Kidney glomerular epithelial cell (primary cell): ENCODE results near the gene KLF2.
"Not testable (repeated sequence)": the region's sequence is repeated elsewhere in the genome, so short reads cannot be mapped to it uniquely, and the experiment has no call there.

Source experiments
- DNase-seq: peaks from one replicate; lab custom pipeline; 2025; lab: John Stamatoyannopoulos, UW

KLF2 gene

DNA sequence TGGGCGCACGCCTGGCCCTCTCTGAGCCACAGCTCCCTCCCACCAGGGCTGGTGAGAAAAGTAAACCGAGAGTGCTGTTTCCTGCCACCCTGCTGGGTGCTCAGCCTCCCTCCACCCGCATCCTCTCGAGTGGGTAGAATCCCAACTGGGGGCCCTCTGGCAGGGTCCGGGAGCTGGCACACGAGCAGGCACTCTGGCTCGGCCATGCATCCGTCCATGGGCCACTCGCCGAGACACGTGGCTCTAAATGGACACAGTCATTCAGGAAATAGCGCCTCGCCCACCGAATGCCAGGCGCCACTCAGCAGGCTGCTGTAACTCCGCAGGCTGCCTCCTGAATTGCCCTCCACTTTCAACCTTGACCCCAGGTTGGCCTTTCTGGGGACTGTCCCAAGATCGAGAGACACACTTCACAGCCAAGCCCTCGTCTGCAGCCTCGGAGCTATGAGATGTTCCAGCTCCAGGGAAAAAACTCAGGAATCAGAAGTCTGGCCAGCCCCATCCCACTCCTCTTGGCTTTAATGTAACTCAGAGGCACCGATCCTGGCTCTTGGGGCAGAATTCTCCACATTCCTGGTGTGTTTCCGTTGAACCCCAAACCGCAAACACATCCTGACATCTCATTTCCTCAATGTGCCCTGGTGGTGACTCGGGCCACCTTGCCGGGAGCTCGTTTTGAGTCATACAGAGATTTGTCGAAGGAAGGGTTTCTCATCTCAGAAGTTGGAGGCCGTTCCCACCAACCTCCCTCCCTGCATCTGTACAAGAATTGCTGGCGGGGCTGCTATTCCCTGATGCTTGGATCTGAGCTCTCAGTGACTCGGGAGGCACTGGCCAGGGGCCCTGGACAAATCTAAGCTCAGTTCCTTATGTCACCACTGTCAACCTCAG is 14.1 kb downstream of the KLF2 start:
- DNase-seq: peak; percentile 22

DNA sequence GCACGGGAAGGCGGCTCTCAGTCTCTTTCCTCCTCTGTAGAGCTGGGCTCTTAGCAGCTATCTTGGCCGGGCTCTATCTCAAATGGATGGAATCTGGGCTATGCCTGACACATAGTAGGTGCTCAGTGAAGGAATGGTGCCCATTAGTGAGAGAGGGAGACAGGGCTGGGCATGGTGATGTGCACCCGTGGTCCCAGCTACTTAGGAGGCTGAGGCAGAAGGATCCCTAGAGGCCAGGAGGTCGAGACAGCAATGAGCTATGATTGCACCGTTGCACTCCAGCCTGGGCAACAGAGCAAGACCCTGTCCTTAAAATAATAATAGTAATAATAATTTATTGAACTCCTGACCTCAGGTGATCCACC is 14.7 kb downstream of the KLF2 start:
- DNase-seq: no peak

DNA sequence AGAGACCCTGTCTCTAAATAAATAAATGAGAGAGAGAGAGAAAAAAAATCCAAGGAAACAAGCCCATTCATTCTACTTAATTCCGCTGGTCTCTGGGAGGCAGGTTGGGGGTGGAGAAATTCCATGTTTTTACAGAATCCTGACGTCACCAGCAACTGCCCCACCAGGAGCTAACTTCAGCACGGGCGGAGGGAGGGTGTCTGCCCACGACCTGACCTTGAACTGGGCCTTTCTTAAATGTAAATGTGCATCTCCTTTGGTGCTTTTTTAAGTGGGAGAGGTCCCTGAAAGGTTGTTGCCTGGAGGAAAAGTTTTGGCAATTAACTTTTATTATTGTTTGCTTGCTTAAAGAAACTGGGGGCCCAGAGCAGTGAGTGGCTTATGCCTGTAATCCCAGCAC is 15.5 kb downstream of the KLF2 start:
- no peak for DNase-seq

DNA sequence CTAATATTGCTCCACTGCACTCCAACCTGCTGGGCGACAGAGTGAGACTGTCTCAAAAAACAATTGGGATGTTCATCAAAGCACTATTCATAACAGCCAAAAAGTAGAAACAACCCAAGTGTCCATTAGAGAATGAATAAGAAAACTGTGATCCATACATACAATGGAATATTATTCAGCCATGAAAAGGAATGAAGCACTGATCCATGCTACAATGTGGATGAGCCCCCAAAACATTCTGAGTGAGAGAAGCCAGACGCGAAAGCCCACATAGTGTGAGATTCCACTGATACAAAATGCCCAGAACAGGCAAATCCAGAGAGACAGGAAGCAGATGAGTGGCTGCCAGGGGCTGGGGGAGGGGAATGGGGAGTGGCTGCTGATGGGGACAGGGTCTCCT is 16.0 kb downstream of the KLF2 start:
- no peak for DNase-seq

DNA sequence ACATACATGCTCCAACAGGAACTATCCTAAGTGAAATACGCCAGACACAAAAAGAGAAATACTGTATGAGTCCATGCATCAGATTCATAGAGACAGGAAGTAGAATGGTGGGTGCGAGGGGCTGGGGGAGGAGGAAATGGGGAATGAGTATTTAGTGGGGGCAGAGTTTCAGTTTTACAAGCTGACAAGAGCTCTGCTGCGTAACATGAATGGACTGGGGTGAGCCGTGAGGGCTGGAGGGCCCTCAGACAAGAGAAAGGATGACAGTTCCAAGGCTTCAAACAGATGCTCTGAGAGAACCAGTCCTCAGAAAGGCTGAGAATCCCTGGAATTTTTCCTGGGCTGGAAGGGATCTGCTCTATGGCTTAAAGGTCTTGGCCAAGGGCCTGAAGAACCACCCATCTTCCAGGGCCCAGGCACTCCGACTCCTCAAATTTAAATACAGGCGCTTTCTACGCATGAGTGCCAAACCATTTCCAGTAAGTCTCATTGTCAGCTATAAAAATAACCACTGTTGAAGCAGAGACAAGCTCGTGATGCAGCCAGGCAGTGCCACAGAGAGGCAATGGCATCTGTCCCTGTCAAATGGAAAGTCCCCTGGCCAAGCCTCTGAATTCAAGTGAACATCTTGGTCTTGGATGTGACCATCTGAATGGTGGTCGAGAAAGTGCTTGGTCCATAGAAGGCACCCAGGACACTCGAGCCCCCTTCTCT is 17.5 kb downstream of the KLF2 start:
- DNase-seq: peak; percentile 12

DNA sequence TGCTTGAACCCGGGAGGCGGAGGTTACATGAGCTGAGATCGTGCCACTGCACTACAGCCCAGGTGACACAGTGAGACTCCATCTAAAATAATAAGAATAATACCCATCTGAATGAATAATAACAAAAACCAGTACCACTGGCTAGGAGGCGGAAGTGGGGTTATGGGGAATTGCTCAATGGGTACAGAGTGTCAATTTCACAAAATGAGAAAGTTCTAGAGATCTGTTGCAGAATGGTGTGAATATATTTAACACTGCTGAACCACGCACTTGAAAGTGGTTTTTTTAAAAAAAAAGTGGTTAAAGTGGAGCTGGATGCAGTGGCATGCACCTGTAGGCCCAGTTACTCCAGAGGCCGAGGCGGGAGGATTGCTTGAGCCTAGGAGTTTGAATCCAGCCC is 18.5 kb downstream of the KLF2 start:
- DNase-seq: no peak

DNA sequence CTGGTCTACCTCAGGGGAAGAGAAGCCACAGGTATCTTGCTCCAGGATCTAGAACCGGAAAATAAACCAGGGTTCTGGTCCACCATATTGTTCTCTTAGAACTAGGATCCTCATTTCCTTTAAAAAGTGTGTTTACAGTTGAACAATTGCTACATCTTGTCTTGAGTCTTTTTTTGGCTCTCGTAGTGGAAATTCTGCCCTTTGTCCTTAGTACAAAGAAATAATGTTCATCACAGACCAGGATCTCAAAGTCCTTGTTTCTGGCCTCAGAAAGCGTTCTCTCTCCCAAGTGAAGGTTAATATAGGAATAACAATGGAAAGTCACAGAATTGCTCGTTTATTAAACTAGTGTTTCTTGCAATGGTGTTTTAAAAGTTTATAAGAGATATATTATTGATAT is 20.8 kb downstream of the KLF2 start:
- DNase-seq: no peak

DNA sequence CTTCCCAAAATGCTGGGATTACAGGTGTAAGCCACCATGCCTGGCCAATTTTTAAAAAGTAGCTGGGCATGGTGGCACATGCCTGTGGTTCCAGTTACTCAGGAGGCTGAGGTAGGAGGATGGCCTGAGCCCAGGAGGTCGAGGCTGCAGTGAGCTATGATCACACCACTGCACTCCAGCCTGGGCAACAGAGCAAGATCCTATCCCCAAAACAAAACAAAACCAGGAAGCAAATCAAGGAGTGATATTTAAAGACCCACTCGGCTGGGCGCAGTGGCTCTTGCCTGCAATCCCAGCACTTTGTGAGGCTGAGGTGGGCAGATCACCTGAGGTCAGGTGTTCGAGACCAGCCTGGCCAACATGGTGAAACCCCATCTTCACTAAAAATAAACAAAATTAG is 22.5 kb downstream of the KLF2 start:
- not testable (repeated sequence) for DNase-seq

DNA sequence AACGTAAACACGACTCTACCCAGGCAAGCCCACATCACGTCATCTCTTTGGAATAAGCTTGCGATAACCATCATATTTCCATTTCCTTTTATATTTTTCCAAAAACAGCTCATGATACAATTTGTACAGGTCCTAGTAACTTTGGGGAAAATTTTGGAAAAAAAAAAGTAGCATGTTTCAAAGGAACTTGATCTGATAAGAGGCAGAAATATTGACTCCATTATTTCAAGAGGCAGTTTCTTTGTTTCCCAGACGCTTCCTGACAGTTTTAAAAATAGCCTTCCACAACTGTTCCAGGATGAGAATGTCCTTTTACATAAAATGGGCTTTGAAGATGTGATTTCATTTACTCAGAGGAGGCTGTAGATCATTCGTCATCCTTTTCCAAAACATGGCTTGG is 23.1 kb downstream of the KLF2 start:
- DNase-seq: no peak

DNA sequence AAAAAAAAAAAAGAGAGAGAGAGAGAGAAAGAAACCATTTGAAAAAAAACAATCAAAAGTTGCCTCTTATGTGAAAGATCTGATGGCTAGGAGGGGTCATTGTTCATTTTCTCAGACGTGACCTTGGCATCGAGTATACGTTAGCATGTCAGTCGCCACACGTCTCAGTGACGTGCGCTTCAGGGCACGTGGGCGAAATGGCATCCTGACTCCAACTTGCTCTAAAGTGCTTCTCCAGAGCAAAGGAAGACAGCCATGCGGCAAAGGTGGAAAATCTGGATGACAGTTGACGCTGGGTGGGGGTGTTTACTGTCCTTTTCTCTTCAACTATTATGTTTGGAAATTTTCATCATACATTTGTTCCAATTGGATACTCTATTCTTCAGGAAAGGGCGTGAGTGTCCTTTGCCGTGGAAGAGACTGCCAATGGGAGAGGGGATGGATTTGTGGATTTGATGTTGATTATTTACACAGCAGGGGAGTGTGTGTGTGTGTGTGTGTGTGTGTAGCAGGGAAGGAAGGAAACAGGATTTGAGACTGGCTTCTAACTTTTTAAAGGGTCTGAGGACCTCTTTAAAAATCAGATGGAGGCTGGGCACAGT is 25.0 kb downstream of the KLF2 start:
- no peak for DNase-seq

DNA sequence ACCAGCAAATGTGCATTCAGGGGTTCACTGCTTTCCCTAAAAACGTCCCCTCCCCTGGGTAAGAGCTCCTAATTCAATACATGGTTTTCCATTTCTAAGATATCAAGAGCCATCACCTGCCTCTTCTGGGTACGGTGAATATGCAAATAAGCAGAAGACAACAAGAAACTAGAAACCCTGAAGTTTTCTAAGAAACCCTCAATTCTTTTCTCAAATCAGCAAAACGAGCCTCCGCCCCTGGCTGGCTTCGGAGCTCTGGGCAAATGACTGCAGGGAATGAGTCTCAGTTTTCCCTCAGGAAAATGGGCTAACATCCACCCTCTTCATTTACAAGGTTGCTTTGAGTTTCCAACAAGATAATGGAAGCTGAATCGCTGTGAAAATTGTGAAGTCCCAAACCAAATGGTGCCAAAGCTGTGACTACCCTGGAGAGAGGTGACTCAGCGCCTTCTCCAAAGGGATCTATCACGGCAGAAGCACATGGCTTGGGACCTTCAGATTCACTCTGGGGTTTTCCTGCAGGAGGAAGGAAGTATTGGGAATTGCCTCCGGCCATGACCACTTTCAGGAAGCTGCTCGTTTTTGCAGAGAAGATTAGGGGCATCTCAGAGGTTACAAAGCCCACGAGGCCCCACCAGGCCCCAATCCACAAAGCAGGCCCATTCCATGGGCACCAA is 26.6 kb downstream of the KLF2 start:
- no peak for DNase-seq

DNA sequence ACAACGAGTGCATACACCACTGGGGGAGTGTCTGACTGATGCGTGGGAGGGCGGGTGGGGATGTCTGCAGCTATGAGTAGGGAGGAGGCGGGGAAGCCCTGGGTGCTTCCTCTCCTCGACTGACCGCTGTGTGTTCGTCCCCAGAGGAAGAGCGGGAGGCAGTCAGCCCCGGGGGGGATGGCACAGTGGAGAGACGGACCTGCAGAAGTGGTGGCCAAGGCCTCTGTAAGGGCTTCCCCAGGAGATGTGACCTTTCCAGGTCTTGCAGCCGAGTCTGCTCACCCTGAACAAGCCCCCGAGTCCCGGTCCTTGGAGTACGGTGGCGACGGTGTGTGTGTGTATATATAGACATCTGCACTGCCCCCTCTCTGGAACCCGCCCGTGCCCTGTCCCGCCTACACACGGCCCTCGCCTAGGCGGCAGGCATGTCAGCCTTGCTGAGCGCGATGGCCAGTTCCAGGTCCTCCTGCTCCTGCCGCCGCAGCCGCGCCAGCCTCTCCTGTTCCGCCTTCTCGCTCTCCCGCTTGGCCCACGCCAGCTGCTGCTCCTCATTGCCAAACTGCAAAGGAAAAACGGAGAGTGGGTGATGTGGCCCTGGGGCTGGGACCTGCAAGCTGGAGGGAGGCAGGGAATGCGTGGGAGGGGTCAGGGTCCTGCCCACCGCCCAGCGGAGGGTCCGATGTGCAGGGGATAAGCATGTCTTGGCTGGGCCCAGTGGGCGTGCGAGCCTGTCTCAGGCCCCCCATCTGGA is 30.8 kb downstream of the KLF2 start:
- peak; percentile 26 for DNase-seq

DNA sequence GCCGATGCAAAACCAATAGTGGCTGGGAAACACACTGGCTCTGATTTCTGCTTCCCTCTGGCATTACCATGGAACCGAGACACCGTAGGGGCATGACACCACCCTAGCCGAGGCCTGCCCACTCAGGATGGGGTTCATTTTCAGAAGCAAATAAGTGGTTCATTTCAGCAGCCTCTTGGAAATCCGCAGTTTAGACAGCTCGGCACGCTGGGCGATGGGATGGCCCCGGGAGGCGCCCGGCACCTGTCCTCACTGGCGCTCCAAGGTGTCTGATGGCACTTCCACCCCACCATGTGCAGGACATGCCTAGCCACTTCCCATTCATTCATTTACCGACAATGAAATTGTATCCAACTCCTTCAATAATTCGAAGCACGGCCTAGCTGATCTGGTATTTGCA is 33.8 kb downstream of the KLF2 start:
- DNase-seq: no peak

DNA sequence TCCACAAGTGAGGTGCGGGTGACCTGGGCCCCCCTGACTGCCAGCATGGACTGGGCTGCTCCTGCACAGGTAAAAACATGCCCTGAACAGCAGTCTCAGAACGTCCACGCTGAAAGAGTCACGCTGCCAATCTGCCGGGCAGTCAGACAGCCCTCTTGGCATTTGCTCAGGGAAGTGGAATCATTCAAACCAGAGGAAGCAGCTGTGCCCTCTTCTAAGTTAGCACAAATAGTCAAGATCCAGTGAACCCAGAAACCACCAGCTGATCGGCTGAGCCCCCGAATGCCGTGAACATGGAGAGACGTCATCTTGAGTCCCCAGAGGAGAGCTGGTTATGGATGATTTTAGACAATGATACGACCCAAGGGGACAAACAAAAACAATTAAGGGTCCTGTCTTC is 34.4 kb downstream of the KLF2 start:
- DNase-seq: no peak

DNA sequence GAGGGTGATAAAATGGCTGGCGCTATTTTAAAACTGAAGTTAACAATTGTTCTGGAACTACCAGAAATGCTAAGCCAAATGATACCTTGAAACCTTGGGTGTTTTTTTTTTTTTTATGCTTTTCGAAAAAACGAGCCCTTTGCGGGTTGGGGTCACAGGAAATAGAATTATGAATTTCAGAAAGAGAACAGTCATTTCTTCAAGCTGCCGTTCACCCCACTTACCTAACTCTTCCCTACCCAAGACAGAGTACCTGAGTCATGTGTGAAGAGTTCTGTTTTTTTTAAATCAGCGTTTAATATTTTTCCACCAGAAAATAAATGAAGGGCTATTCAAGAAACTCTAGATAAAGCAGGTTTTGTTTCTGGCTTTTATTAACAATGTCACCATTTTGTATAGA is 35.3 kb downstream of the KLF2 start:
- DNase-seq: no peak

DNA sequence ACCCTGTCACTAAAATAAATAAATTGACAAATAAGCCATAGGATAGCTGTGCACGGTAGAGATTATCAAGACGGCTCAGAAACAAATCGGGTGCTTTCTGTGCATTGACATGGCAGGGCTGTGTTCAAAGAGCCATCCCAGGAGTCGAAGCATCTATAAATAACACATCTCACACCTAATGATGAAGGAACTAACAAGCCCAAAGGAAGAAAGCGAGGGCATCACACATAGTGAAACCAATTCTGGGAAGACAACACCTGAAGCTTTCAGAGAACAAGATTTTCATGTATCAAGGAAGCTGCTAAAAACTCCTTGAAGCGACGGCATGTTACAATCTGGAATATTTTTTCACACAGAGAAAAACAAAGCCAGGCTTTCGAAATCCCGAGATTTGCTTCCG is 36.1 kb downstream of the KLF2 start:
- no peak for DNase-seq

DNA sequence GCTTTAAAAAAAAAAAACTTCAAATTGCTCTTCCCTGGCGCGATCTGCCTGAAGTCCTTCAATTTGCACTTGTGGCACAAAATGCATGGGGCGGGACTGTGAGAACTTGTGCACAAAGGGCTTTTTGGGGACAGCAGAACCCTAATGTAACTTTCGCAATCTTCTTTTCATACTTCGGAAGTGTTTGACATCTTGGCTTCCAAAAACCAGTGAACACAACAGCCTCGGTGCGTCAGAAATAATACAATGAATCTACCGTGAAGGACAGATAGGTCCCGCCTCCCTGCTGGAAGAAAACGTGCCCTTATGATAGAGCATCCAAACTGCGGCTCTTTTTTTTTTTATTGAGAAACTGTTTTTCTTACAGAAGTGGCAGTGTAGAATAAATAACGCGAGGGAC is 36.6 kb downstream of the KLF2 start:
- DNase-seq: no peak

DNA sequence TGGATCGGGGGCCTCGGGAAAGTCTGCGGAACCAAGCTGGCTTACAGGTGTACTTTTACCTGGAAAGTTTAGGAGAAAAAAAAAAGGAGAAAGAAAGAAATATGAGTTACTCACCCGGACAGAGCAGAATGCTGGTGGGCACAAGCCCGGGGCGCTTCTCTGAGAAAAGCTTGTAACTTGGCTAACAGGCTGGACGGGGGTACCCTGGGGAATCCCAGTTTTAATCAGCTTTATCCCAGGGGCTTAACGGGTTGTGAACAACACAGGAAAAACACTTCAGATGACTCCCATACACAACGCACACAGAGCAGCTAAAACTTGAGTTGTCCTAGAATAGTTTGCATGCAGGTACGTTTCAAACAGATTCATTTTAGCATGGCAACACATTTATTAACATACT is 37.3 kb downstream of the KLF2 start:
- no peak for DNase-seq

DNA sequence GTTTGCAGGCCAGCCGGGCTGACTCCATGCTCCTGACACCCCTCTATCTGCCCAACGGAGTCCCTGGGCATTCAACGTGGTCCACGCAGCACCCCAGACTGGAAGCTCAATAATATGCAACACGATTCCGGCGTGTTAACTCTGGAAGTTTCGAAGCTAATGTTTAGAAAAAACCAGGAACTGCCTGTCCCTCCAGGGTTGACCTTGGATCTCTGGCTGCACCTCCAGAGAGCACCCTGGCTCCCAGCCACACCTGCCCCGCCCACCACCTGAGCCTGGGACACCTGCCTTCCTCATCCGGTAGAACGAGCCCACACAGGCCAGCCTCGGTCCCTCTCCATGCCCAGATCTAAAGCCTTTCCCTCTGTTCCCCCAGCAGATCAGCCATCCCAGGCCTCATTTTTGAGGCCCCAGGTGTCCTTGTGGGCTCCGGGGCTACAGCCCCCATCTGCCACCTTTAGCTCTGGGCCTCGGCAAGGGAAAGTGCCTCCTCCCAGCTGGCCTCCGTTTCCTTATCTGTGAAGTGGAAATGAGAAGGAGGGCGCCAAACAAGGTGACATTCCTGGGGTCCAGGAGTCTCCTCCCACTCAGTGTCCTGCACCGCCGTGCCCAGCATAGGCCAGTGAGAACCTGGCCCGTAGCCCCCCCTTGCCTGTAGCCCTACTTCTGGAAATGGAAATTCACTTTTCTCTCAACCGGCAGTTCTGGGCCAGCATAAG is 38.7 kb downstream of the KLF2 start:
- no peak for DNase-seq

DNA sequence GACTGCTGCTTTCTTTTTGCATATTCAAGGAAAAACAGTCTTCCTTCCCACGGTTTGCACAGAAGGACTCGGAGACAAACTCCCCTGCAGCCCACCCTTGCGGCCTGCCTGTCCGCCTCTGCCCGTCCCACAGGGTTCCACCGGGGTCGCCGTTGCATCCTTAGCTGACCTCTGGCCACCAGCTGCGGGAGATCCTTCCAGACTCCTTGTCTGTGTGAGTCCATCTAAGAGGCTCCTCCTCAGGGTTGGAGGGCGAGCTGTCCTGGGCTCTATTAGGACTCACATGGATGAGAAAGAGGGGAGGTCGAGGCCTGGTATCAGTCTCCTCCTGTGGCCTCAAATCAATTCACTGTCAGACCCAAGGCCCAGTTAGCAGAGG is 39.2 kb downstream of the KLF2 start:
- no peak for DNase-seq

DNA sequence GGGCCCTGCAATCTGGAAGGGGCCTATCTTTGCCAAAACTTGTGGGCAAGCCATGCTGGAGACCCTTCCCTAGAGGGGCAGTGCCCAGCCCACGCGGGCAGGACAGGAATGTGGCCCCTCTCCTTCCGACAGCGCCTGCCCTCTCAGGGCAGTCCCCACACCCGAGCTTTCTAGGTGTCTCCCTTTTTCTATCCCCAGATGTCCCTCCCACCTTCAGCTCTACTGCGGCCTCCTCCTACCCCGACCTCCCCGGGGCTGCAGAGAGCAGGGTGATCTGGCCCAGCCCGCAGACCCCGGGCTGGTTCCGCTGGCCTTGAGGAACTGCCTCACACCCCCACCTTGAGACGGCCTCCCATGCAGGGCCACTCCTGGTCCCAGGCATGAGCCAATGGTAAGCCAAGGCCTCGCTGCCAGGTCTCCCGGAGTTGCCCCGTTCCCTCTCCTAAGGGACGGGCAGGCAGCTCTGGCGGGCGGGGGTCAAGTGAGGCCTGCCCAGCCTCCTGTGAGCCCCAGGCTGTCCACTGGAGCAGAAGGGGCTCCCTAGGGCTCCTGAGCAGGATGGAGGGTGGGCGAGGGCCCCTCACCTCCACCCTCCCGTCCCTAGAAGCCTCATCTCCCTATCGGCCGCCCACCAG is 39.7 kb downstream of the KLF2 start:
- DNase-seq: no peak
